H9 (cell line): Measurements from ENCODE around the gene SMU1. TPM values are rescaled to one million over a fixed set of nuclear protein-coding genes. Genes with fewer than 3 reads are reported as not detected.

Experiments
- DNase-seq: peaks from one replicate; pipeline ENCODE4 v3.0.0-alpha.2; 2017
- H2AFZ ChIP-seq: one replicate; pipeline ENCODE4 v1.6.1; 2013; ENCODE audit warnings: mild to moderate bottlenecking, low read length, control low read depth, moderate library complexity
- H2AK5ac ChIP-seq: 2 replicates; pipeline ENCODE4 v1.6.1; 2013; ENCODE audit warnings: low read length, control low read depth, mixed read lengths; ENCODE audit not compliant: insufficient read length
- H2BK120ac ChIP-seq: one replicate; pipeline ENCODE4 v1.6.1; 2013; ENCODE audit warnings: low read depth, mild to moderate bottlenecking, low read length, control low read depth, inconsistent platforms; ENCODE audit not compliant: poor library complexity, severe bottlenecking
- H2BK12ac ChIP-seq: 2 replicates; pipeline ENCODE4 v1.6.1; 2013; ENCODE audit warnings: low read length, control low read depth, mixed read lengths, low read depth; ENCODE audit not compliant: insufficient read length
- H2BK15ac ChIP-seq: 2 replicates; pipeline ENCODE4 v1.6.1; 2013; ENCODE audit warnings: low read depth, low read length, control low read depth
- H2BK20ac ChIP-seq: one replicate; pipeline ENCODE4 v1.6.1; 2013; ENCODE audit warnings: low read depth, mild to moderate bottlenecking, low read length, control low read depth, inconsistent platforms; ENCODE audit not compliant: poor library complexity, severe bottlenecking
- H2BK5ac ChIP-seq: 2 replicates; pipeline ENCODE4 v1.6.1; 2013; ENCODE audit warnings: low read length, control low read depth, mixed read lengths; ENCODE audit not compliant: insufficient read length
- H3K14ac ChIP-seq: 2 replicates; pipeline ENCODE4 v1.6.1; 2013; ENCODE audit warnings: low read length, control low read depth; ENCODE audit not compliant: insufficient read depth
- H3K18ac ChIP-seq: 2 replicates; pipeline ENCODE4 v1.6.1; 2013; ENCODE audit warnings: low read depth, mild to moderate bottlenecking, mixed read lengths, low read length, control low read depth; ENCODE audit not compliant: insufficient read length
- H3K23ac ChIP-seq: 2 replicates; pipeline ENCODE4 v1.6.1; 2013; ENCODE audit warnings: low read length, control low read depth, mixed read lengths, low read depth; ENCODE audit not compliant: insufficient read length
- H3K23me2 ChIP-seq: 2 replicates; pipeline ENCODE4 v1.6.1; 2013; ENCODE audit warnings: low read depth, mild to moderate bottlenecking, mixed read lengths, low read length, control low read depth; ENCODE audit not compliant: insufficient read length, poor library complexity, severe bottlenecking
- H3K27ac ChIP-seq: 2 replicates; pipeline ENCODE4 v1.5.1; 2013; ENCODE audit warnings: low read length, control low read depth, mixed read lengths, low read depth; ENCODE audit not compliant: insufficient read length
- H3K27me3 ChIP-seq: 2 replicates; pipeline ENCODE4 v1.6.1; 2013; ENCODE audit warnings: low read length, control low read depth, inconsistent platforms; ENCODE audit not compliant: insufficient read depth
- H3K4ac ChIP-seq: 2 replicates; pipeline ENCODE4 v1.6.1; 2013; ENCODE audit warnings: low read depth, mild to moderate bottlenecking, control low read depth, inconsistent platforms, low read length, moderate library complexity
- H3K4me1 ChIP-seq: 2 replicates; pipeline ENCODE4 v1.6.1; 2013; ENCODE audit warnings: low read length, control low read depth, inconsistent platforms; ENCODE audit not compliant: insufficient read depth
- H3K4me2 ChIP-seq: 2 replicates; pipeline ENCODE4 v1.6.1; 2013; ENCODE audit warnings: low read length, control low read depth, mixed read lengths; ENCODE audit not compliant: insufficient read length, insufficient read depth
- H3K56ac ChIP-seq: 2 replicates; pipeline ENCODE4 v1.6.1; 2013; ENCODE audit warnings: low read depth, mild to moderate bottlenecking, mixed read lengths, low read length, control low read depth; ENCODE audit not compliant: insufficient read length
- H3K79me1 ChIP-seq: 2 replicates; pipeline ENCODE4 v1.6.1; 2013; ENCODE audit warnings: low read depth, mild to moderate bottlenecking, moderate library complexity, low read length, control low read depth, inconsistent platforms; ENCODE audit not compliant: insufficient read depth, poor library complexity, severe bottlenecking
- H3K79me2 ChIP-seq: 2 replicates; pipeline ENCODE4 v1.6.1; 2013; ENCODE audit warnings: low read length, control low read depth, inconsistent platforms; ENCODE audit not compliant: insufficient read depth
- H3K9ac ChIP-seq: 2 replicates; pipeline ENCODE4 v1.6.1; 2013; ENCODE audit warnings: low read length, control low read depth, mixed read lengths; ENCODE audit not compliant: insufficient read length; ENCODE audit errors: extremely low read depth
- H3K9me3 ChIP-seq: one replicate; pipeline ENCODE4 v1.6.1; 2013; ENCODE audit warnings: low read depth, low read length, inconsistent platforms; ENCODE audit not compliant: control insufficient read depth
- H3T11ph ChIP-seq: one replicate; pipeline ENCODE4 v1.6.1; 2013; ENCODE audit warnings: mild to moderate bottlenecking, low read length, control low read depth, inconsistent platforms
- H4K20me1 ChIP-seq: one replicate; pipeline ENCODE4 v1.6.1; 2013; ENCODE audit not compliant: control insufficient read depth, insufficient read length, insufficient read depth
- H4K5ac ChIP-seq: 2 replicates; pipeline ENCODE4 v1.6.1; 2013; ENCODE audit warnings: low read depth, mild to moderate bottlenecking, mixed read lengths, low read length, control low read depth; ENCODE audit not compliant: insufficient read length
- H4K8ac ChIP-seq: replicated peaks from 2 replicates; pipeline ENCODE4 v1.6.1; 2013; ENCODE audit warnings: low read length, control low read depth, mixed read lengths, low read depth; ENCODE audit not compliant: insufficient read length
- H4K91ac ChIP-seq: 2 replicates; pipeline ENCODE4 v1.6.1; 2013; ENCODE audit warnings: low read depth, mild to moderate bottlenecking, moderate library complexity, mixed read lengths, low read length, control low read depth; ENCODE audit not compliant: insufficient read length
- H3K27ac Mint-ChIP-seq, 3 experiments: 2 replicates in 2 of 3; 3 replicates in 1 of 3; pipeline ENCODE4 v1.8.0; 2020 to 2021; ENCODE audit warnings: mixed read lengths in 3 of 3, mild to moderate bottlenecking in 1 of 3, moderate library complexity in 1 of 3
- H3K27me3 Mint-ChIP-seq: 2 replicates; pipeline ENCODE4 v1.8.0; 2021; ENCODE audit warnings: low read depth, mild to moderate bottlenecking, moderate library complexity, mixed read lengths
- H3K36me3 Mint-ChIP-seq, 3 experiments: 2 replicates in 2 of 3; 3 replicates in 1 of 3; pipeline ENCODE4 v1.8.0; 2020 to 2021; ENCODE audit warnings: low read depth in 3 of 3, mixed read lengths in 3 of 3; ENCODE audit not compliant: insufficient read depth in 1 of 3
- H3K4me1 Mint-ChIP-seq, 2 experiments: 2 replicates each; pipeline ENCODE4 v1.8.0; 2020; ENCODE audit warnings: mixed read lengths in 2 of 2
- H3K4me3 Mint-ChIP-seq, 2 experiments: 2 replicates in 1 of 2; 3 replicates in 1 of 2; pipeline ENCODE4 v1.8.0; 2020 to 2021; ENCODE audit warnings: mild to moderate bottlenecking in 2 of 2, mixed read lengths in 2 of 2, moderate library complexity in 1 of 2
- H3K9me3 Mint-ChIP-seq, 2 experiments: 2 replicates in 1 of 2; 3 replicates in 1 of 2; pipeline ENCODE4 v1.8.0; 2020; ENCODE audit warnings: mild to moderate bottlenecking in 2 of 2, mixed read lengths in 2 of 2, moderate library complexity in 1 of 2
- WGBS: extraction: QIAGEN DNeasy Blood & Tissue Kit; methylation state at CpG from one replicate; pipeline ENCODE4 v1.1.7; 2013; ENCODE audit warnings: missing lambda C conversion rate, low lambda C conversion rate, mixed read lengths; ENCODE audit not compliant: insufficient read length; ENCODE audit errors: extremely low coverage; 5-methylcytosine and 5-hydroxymethylcytosine counted together
- total RNA-seq: library from RNA; stranded (reverse); gene quantifications from 2 replicates; pipeline ENCODE4 v1.2.1, GENCODE V29; 2021
- TF ChIP-seq, protein P1 (sequence below): fragments of 200-600 bp; sonication (generic); conservative IDR thresholded peaks from 3 replicates; pipeline ENCODE4 v1.8.0; 2021; ENCODE audit warnings: antibody characterized with exemption, mild to moderate bottlenecking

The SMU1 gene
- total RNA-seq, 1 experiment from 2014 or later, result 26.9 TPM

DNA sequence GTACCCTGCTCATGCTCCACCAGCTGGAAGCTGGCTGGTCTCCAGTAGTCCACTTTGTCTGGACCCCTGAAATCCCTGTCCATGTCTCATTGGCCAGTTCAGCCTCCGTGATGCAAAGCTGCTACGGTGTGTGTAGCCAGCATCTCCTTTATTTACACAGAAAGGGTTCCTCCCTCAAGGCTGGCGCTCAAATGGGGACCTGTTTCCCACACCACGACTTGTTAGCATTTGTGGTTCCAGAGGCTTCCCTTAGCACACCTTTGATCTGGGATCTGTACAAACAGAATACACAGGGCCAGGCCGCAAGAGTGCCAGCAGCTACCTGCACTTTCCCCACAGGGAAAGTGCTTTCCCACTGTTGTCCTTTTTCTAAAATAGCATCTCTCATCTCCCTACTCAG lies 5.7 kb upstream of the SMU1 start:
- H3K27me3 ChIP-seq, result no peaks in the 10 kb centered on the region
- H4K91ac ChIP-seq, result no peak overlapping the region
- H2BK120ac ChIP-seq, result no peak overlapping the region
- TF ChIP-seq, protein P1, sequence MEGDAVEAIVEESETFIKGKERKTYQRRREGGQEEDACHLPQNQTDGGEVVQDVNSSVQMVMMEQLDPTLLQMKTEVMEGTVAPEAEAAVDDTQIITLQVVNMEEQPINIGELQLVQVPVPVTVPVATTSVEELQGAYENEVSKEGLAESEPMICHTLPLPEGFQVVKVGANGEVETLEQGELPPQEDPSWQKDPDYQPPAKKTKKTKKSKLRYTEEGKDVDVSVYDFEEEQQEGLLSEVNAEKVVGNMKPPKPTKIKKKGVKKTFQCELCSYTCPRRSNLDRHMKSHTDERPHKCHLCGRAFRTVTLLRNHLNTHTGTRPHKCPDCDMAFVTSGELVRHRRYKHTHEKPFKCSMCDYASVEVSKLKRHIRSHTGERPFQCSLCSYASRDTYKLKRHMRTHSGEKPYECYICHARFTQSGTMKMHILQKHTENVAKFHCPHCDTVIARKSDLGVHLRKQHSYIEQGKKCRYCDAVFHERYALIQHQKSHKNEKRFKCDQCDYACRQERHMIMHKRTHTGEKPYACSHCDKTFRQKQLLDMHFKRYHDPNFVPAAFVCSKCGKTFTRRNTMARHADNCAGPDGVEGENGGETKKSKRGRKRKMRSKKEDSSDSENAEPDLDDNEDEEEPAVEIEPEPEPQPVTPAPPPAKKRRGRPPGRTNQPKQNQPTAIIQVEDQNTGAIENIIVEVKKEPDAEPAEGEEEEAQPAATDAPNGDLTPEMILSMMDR, result no peak
- no peak overlapping the region for H3K14ac ChIP-seq
- no peak overlapping the region for H3K4me3 Mint-ChIP-seq
- no peaks in the 10 kb centered on the region for H3K23me2 ChIP-seq
- no peak overlapping the region for H2BK5ac ChIP-seq
- H3T11ph ChIP-seq, result no peak overlapping the region
- no peak overlapping the region for H3K9ac ChIP-seq
- DNase-seq, result no peak
- no peak overlapping the region for H3K27ac ChIP-seq
- no peaks in the 10 kb centered on the region for H3K4me1 ChIP-seq
- no peak overlapping the region for H3K4ac ChIP-seq
- no CpG with 5 or more reads among the region's 5 CpGs for WGBS
- H2BK12ac ChIP-seq, result no peak overlapping the region
- no peaks in the 10 kb centered on the region; a peak in 1 of 7 replicates for H3K36me3 Mint-ChIP-seq
- no peaks in the 10 kb centered on the region for H3K79me2 ChIP-seq
- H3K27me3 Mint-ChIP-seq, result peaks cover 13% of the 10 kb centered on the region
- no peak overlapping the region for H2AK5ac ChIP-seq
- H3K9me3 Mint-ChIP-seq, result peaks cover 14 to 17% of the 10 kb centered on the region in 2 experiments
- H3K56ac ChIP-seq, result no peak overlapping the region
- H2BK20ac ChIP-seq, result no peak overlapping the region
- H2BK15ac ChIP-seq, result no peak overlapping the region
- H4K8ac ChIP-seq, result no peak overlapping the region
- H3K9me3 ChIP-seq, result no peaks in the 10 kb centered on the region
- H4K20me1 ChIP-seq, result no peaks in the 10 kb centered on the region
- H3K27ac Mint-ChIP-seq, result no peak overlapping the region
- H3K4me2 ChIP-seq, result no peak overlapping the region
- no peak overlapping the region for H3K23ac ChIP-seq
- H4K5ac ChIP-seq, result no peak overlapping the region
- H3K4me1 Mint-ChIP-seq, result no peaks in the 10 kb centered on the region
- no peaks in the 10 kb centered on the region for H3K79me1 ChIP-seq
- no peak overlapping the region for H2AFZ ChIP-seq
- H3K18ac ChIP-seq, result no peak overlapping the region
